Endothelial cell of umbilical vein (primary cell): ENCODE results near the gene GHRHR. TPM values are rescaled to one million over a fixed set of nuclear protein-coding genes. Genes with fewer than 3 reads are reported as not detected.

Experiments used
- BruUV-seq: library from RNA; stranded (reverse); fragments of 400-500 nt; replicated peaks from 2 replicates; lab custom pipeline; 2021; lab: Mats Ljungman, UMichigan
- CTCF ChIA-PET: fragments of 300-600, 350-600 bp; sonication (Branson Sonifier 250); formaldehyde crosslinking; loops from one replicate; lab custom pipeline; 2021; ENCODE audit warnings: antibody characterized with exemption, inconsistent platforms; lab: Charles Lee
- POLR2A ChIA-PET: fragments of 300-600, 350-600 bp; sonication (Branson Sonifier 250); formaldehyde crosslinking; loops from one replicate; lab custom pipeline; 2021; ENCODE audit warnings: antibody characterized with exemption, inconsistent platforms; lab: Charles Lee
- DNase-seq: peaks from one replicate; pipeline ENCODE4 v3.0.0-alpha.2; 2011; ENCODE audit warnings: low read depth, low spot score
- FAIRE-seq: peaks from 2 replicates; lab custom pipeline; 2011; peaks lifted over from hg19 to GRCh38; lab: Jason Lieb, UNC
- H2AFZ ChIP-seq: 2 replicates; pipeline ENCODE4 v1.6.0; 2012; ENCODE audit warnings: low read depth, low read length, control low read depth, inconsistent platforms
- H3K27ac ChIP-seq: 2 replicates; pipeline ENCODE4 v1.5.1; 2011; ENCODE audit warnings: low read depth, mild to moderate bottlenecking, control low read depth, low read length, moderate library complexity; ENCODE audit not compliant: insufficient read depth
- H3K27me3 ChIP-seq, 2 experiments: 2 replicates each; pipeline versions ENCODE4 v1.6.0 to v1.6.1; 2011; ENCODE audit warnings: low read length in 2 of 2, mixed read lengths in 1 of 2; ENCODE audit not compliant: control insufficient read depth in 2 of 2, insufficient read depth in 2 of 2
- H3K36me3 ChIP-seq, 2 experiments: 2 replicates in 1 of 2; 3 replicates in 1 of 2; pipeline ENCODE4 v1.5.1; 2011; ENCODE audit warnings: low read length in 2 of 2, mild to moderate bottlenecking in 1 of 2, moderate library complexity in 1 of 2; ENCODE audit not compliant: control insufficient read depth in 2 of 2, insufficient read depth in 2 of 2; ENCODE audit errors: extremely low read depth in 1 of 2
- H3K4me1 ChIP-seq: 3 replicates; pipeline ENCODE4 v1.5.1; 2011; ENCODE audit warnings: mild to moderate bottlenecking, low read length; ENCODE audit not compliant: control insufficient read depth, insufficient read depth; ENCODE audit errors: extremely low read depth
- H3K4me2 ChIP-seq: 2 replicates; pipeline ENCODE4 v1.6.1; 2011; ENCODE audit warnings: low read length, control low read depth, mixed read lengths; ENCODE audit not compliant: insufficient read depth
- H3K4me3 ChIP-seq, 3 experiments: fragments of 200-600 bp in 1 of 3; sonication (generic), shearing (Covaris generic) in 1 of 3; replicated peaks in 1 of 3; 2 replicates each; pipeline ENCODE4 v1.5.1; 2011 to 2016; ENCODE audit warnings: control low read depth in 3 of 3, low read length in 3 of 3, mild to moderate bottlenecking in 2 of 3, inconsistent platforms in 1 of 3, low read depth in 1 of 3, moderate library complexity in 1 of 3; ENCODE audit not compliant: insufficient read depth in 1 of 3
- H3K79me2 ChIP-seq: 2 replicates; pipeline ENCODE4 v1.6.0; 2012; ENCODE audit warnings: low read length, inconsistent platforms; ENCODE audit not compliant: control insufficient read depth, insufficient read depth
- H3K9ac ChIP-seq: replicated peaks from 2 replicates; pipeline ENCODE3; 2011; ENCODE audit warnings: low read length, control low read depth; ENCODE audit not compliant: insufficient read depth; ENCODE audit errors: extremely low read depth
- H3K9me1 ChIP-seq: replicated peaks from 3 replicates; pipeline ENCODE4 v1.6.0; 2011; ENCODE audit warnings: mild to moderate bottlenecking, low read length; ENCODE audit not compliant: control insufficient read depth, insufficient read depth; ENCODE audit errors: extremely low read depth
- H3K9me3 ChIP-seq: replicated peaks from 2 replicates; pipeline ENCODE4 v1.5.1; 2012; ENCODE audit warnings: low read length, inconsistent platforms; ENCODE audit not compliant: control insufficient read depth, insufficient read depth
- H4K20me1 ChIP-seq: replicated peaks from 2 replicates; pipeline ENCODE3; 2011; ENCODE audit warnings: mild to moderate bottlenecking, low read length; ENCODE audit not compliant: control insufficient read depth, insufficient read depth; ENCODE audit errors: extremely low read depth
- EZH2 ChIP-seq: IDR thresholded peaks from 2 replicates; pipeline ENCODE4 v1.6.1; 2012; ENCODE audit warnings: borderline replicate concordance, low read depth, mild to moderate bottlenecking, moderate library complexity, low read length, inconsistent platforms; ENCODE audit not compliant: severe bottlenecking
- FOS ChIP-seq: IDR thresholded peaks from 2 replicates; pipeline ENCODE4 v1.6.1; 2011; ENCODE audit warnings: mild to moderate bottlenecking, low read length, moderate library complexity, borderline replicate concordance; ENCODE audit not compliant: insufficient read depth
- JUN ChIP-seq: IDR thresholded peaks from 2 replicates; pipeline ENCODE4 v1.6.1; 2011; ENCODE audit warnings: borderline replicate concordance, low read depth; ENCODE audit not compliant: insufficient read length, insufficient read depth
- MYC ChIP-seq: IDR thresholded peaks from one replicate; pipeline ENCODE4 v1.6.1; 2011; ENCODE audit warnings: mild to moderate bottlenecking, low read depth, low read length
- dilution Hi-C: fragments of 300-500 bp; cut with MboI; formaldehyde crosslinking; loops from one replicate; pipeline ENCODE4 v1.15.0; 2019; ENCODE audit warnings: low sequenced_read_pairs; ENCODE audit not compliant: extremely low pct_ligation_motif_present
- intact Hi-C: fragments of 100-400 bp; cut with micrococcal nuclease; formaldehyde crosslinking; loops from one replicate; pipeline ENCODE4 v1.10.0; 2022
- polyA plus RNA-seq, 4 experiments: library from polyadenylated mRNA; depleted of rRNA in 3 of 4; stranded (reverse) in 3 of 4; unstranded in 1 of 4; fragments of >200 nt; gene quantifications; 2 replicates each; pipeline versions ENCODE4 v1.2.1 to v1.2.3, GENCODE V29; 2011 to 2012; ENCODE audit warnings: missing spikeins in 1 of 4
- total RNA-seq: library from RNA; stranded (reverse); gene quantifications from 2 replicates; pipeline ENCODE4 v1.2.3, GENCODE V29; 2021
- TF ChIP-seq, protein P1 (sequence below), 2 donors: IDR thresholded peaks; 1 replicate in 1 of 2; 2 replicates in 1 of 2; pipeline ENCODE4 v1.5.1; 2011; ENCODE audit warnings: low read length in 2 of 2, mild to moderate bottlenecking in 2 of 2, moderate library complexity in 2 of 2, control low read depth in 1 of 2, inconsistent platforms in 1 of 2, low read depth in 1 of 2; ENCODE audit not compliant: insufficient read depth in 1 of 2; ENCODE audit errors: extremely low read depth in 1 of 2
- TF ChIP-seq, protein P2 (sequence below): IDR thresholded peaks from 2 replicates; pipeline ENCODE4 v1.6.1; 2011; ENCODE audit not compliant: insufficient read depth, insufficient read length

GHRHR gene
- total and polyA plus RNA-seq, 2 donors (not counting 3 experiments of a cell fraction or from before 2014, with no cell fraction given): not detected

DNA sequence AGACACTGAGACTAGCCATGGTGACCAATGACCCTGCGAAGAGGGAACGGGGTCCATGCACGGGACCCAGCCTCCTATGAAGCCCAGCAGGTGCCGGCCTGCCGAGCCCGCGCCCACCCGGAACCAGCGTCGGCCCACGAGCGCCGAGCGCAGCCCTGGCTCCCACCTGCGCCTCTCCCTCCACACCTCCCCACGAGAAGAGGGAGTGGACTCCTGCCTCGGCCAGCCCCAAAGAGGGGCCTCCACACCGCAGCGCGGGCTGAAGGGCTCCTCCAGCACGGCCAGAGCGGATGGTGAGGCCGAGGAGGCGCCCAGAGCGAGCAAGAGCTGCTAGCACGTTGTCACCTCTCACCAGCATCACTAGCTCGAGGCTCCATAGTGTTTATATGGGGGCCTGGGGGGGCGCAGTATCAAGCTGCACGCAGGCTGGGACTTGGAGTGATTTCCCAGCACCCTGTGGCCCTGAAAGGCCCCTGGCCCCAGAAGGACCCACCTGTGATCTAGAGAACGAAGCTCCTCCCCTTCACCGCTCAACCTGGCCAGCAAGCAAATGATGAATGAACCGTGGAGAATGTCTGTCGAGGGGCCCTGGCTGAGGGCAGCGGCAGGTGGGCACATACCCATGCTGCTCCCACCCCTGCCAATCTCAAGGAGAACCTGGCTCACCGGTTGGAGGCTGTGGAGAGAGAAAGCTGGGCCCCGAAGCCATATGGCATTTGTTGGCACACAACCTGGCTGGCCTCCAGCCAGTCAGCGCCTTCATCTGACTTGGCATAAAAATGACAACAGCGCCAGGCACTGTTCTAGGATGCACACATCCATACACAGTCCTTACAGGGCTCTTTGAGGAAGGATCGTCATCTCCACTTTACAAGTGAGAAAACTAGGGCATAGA lies 30.7 kb downstream of the GHRHR start:
- no peaks in the 10 kb centered on the region for H3K27me3 ChIP-seq
- dilution Hi-C loops: no loop called here
- no peak overlapping the region for H2AFZ ChIP-seq
- H3K36me3 ChIP-seq: no peaks in the 10 kb centered on the region
- TF ChIP-seq, protein P1, sequence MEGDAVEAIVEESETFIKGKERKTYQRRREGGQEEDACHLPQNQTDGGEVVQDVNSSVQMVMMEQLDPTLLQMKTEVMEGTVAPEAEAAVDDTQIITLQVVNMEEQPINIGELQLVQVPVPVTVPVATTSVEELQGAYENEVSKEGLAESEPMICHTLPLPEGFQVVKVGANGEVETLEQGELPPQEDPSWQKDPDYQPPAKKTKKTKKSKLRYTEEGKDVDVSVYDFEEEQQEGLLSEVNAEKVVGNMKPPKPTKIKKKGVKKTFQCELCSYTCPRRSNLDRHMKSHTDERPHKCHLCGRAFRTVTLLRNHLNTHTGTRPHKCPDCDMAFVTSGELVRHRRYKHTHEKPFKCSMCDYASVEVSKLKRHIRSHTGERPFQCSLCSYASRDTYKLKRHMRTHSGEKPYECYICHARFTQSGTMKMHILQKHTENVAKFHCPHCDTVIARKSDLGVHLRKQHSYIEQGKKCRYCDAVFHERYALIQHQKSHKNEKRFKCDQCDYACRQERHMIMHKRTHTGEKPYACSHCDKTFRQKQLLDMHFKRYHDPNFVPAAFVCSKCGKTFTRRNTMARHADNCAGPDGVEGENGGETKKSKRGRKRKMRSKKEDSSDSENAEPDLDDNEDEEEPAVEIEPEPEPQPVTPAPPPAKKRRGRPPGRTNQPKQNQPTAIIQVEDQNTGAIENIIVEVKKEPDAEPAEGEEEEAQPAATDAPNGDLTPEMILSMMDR (IDR thresholded peaks at IDR 0.05; ENCODE audit: extremely low read depth in 1 of 2, insufficient read depth in 1 of 2, low read depth in 1 of 2, low read length in 2 of 2): no peak
- no peak for TF ChIP-seq JUN
- TF ChIP-seq MYC: no peak
- no peak for TF ChIP-seq FOS
- TF ChIP-seq EZH2: no peak
- TF ChIP-seq, protein P2, sequence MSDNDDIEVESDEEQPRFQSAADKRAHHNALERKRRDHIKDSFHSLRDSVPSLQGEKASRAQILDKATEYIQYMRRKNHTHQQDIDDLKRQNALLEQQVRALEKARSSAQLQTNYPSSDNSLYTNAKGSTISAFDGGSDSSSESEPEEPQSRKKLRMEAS: no peak
- no peak overlapping the region for H3K9ac ChIP-seq
- H3K27ac ChIP-seq: no peak overlapping the region
- CTCF ChIA-PET: interaction anchor here (2.9 to 3.6 kb wide), 2 partner anchors 10 to 128 kb away, joined by 13 to 28 read pairs; no protein-coding TSS in a partner anchor
- H3K9me1 ChIP-seq: no peaks in the 10 kb centered on the region
- H3K9me3 ChIP-seq: no peaks in the 10 kb centered on the region
- intact Hi-C loops: no loop called here
- no peaks in the 10 kb centered on the region for H3K4me1 ChIP-seq
- no peaks in the 10 kb centered on the region for H4K20me1 ChIP-seq
- no TSS peak for BruUV-seq
- H3K79me2 ChIP-seq: no peaks in the 10 kb centered on the region
- no peak overlapping the region for H3K4me2 ChIP-seq
- H3K4me3 ChIP-seq: no peak overlapping the region
- FAIRE-seq: no peak
- DNase-seq: no peak
- POLR2A ChIA-PET: no interaction called here
